CD4-positive, alpha-beta memory T cell (primary cell): ENCODE results near the gene OPALIN. TPM values are rescaled to one million over a fixed set of nuclear protein-coding genes. Genes with fewer than 3 reads are reported as not detected.
A peak's percentile ranks its signal among the peaks of the same experiment; 100 is the strongest.

Source experiments
- CTCF ChIA-PET: fragments of 350-600 bp; sonication (Branson Sonifier 250); formaldehyde crosslinking; loops from one replicate; lab custom pipeline; 2021; ENCODE audit warnings: inconsistent platforms; ENCODE audit not compliant: partially characterized antibody; lab: Charles Lee
- POLR2A ChIA-PET: fragments of 350-600 bp; sonication (Branson Sonifier 250); formaldehyde crosslinking; loops from one replicate; lab custom pipeline; 2021; ENCODE audit not compliant: partially characterized antibody; lab: Charles Lee
- DNase-seq, 5 donors: peaks; one replicate each; pipeline versions ENCODE4 v3.0.0 to v3.0.0-alpha.2; 2020 to 2022; ENCODE audit warnings: mixed read lengths in 1 of 5
- H3K27ac ChIP-seq: one replicate; pipeline ENCODE4 v1.7.0; 2013; ENCODE audit warnings: low read depth, low read length
- H3K27me3 ChIP-seq: 2 replicates; pipeline ENCODE4 v1.7.0; 2013; ENCODE audit warnings: mild to moderate bottlenecking, low read length, moderate library complexity; ENCODE audit not compliant: insufficient read depth
- H3K36me3 ChIP-seq: 2 replicates; pipeline ENCODE4 v1.7.0; 2013; ENCODE audit warnings: mild to moderate bottlenecking, low read length, moderate library complexity; ENCODE audit not compliant: insufficient read depth
- H3K4me1 ChIP-seq: 2 replicates; pipeline ENCODE4 v1.7.0; 2013; ENCODE audit warnings: mild to moderate bottlenecking, low read length, moderate library complexity; ENCODE audit not compliant: insufficient read depth
- H3K4me3 ChIP-seq, 2 donors: one replicate each; pipeline ENCODE4 v1.7.0; 2013; ENCODE audit warnings: low read length in 2 of 2, mild to moderate bottlenecking in 1 of 2
- H3K9me3 ChIP-seq, 2 donors: one replicate each; pipeline ENCODE4 v1.7.0; 2013; ENCODE audit warnings: low read length in 2 of 2, control low read depth in 1 of 2; ENCODE audit not compliant: control insufficient read depth in 1 of 2
- H3K27ac Mint-ChIP-seq, 7 donors: one replicate each; pipeline ENCODE4 v1.8.0; 2020 to 2021; ENCODE audit warnings: mixed read lengths in 7 of 7, mild to moderate bottlenecking in 6 of 7, inconsistent platforms in 3 of 7, moderate library complexity in 3 of 7
- H3K27me3 Mint-ChIP-seq, 2 donors: one replicate each; pipeline ENCODE4 v1.8.0; 2020 to 2021; ENCODE audit warnings: mixed read lengths in 2 of 2
- H3K36me3 Mint-ChIP-seq, 2 donors: one replicate each; pipeline ENCODE4 v1.8.0; 2020 to 2021; ENCODE audit warnings: mixed read lengths in 2 of 2, inconsistent platforms in 1 of 2, mild to moderate bottlenecking in 1 of 2
- H3K4me1 Mint-ChIP-seq, 4 donors: one replicate each; pipeline ENCODE4 v1.8.0; 2020 to 2021; ENCODE audit warnings: mixed read lengths in 4 of 4, mild to moderate bottlenecking in 1 of 4
- H3K4me3 Mint-ChIP-seq, 8 donors: one replicate each; pipeline ENCODE4 v1.8.0; 2020 to 2021; ENCODE audit warnings: mixed read lengths in 8 of 8, mild to moderate bottlenecking in 7 of 8, moderate library complexity in 6 of 8, inconsistent platforms in 3 of 8
- H3K9me3 Mint-ChIP-seq, 8 donors: one replicate each; pipeline ENCODE4 v1.8.0; 2020 to 2021; ENCODE audit warnings: mixed read lengths in 8 of 8, mild to moderate bottlenecking in 5 of 8, inconsistent platforms in 3 of 8, moderate library complexity in 1 of 8
- intact Hi-C: fragments of 100-400 bp; cut with micrococcal nuclease; formaldehyde crosslinking; loops from one replicate; pipeline ENCODE4 v1.15.1; 2023
- polyA plus RNA-seq, 2 donors: library from polyadenylated mRNA; unstranded; fragments of 300-500 nt; fragmentation: Illumina TruSeq; gene quantifications; one replicate each; pipeline ENCODE4 v1.2.3, GENCODE V29; 2021
- total RNA-seq, 2 experiments: library from RNA; stranded (reverse); gene quantifications; one replicate each; pipeline ENCODE4 v1.2.3, GENCODE V29; 2021

Gene OPALIN
- total and polyA plus RNA-seq, 4 experiments from 2014 or later = not detected

- POLR2A ChIA-PET = no interaction called here
- peaks cover 0 to 2% (median 0%) of the 10 kb centered on the region in 8 donors for H3K9me3 Mint-ChIP-seq
Measured at GRCh38 chr10:96365571-96365970, 6.8 kb upstream of the OPALIN start.

GRCh38 chr10:96360766-96361165, 2.0 kb upstream of the OPALIN start:
- ChIA-PET POLR2A (no interaction called here), CTCF (no interaction called here)

More at GRCh38 chr10:96365571-96365970, 6.8 kb upstream of the OPALIN start:
- Histone ChIP-seq H3K4me1 (peaks cover 3% of the 10 kb centered on the region), H3K4me3 (no peak overlapping the region), H3K27me3 (no peaks in the 10 kb centered on the region), H3K27ac (no peak overlapping the region), H3K9me3 (no peaks in the 10 kb centered on the region), H3K36me3 (no peaks in the 10 kb centered on the region)
- no peak for DNase-seq
- intact Hi-C loops = no loop called here
- no peaks in the 10 kb centered on the region for H3K36me3 Mint-ChIP-seq
- peaks cover 0 to 2% (median 0%) of the 10 kb centered on the region in 4 donors for H3K4me1 Mint-ChIP-seq
- H3K4me3 Mint-ChIP-seq = no peak overlapping the region
- CTCF ChIA-PET = interaction anchor here (1.1 to 4.4 kb wide), 3 partner anchors 9 to 32 kb away, joined by 3 to 26 read pairs (median 3); no protein-coding TSS in a partner anchor
- no peak overlapping the region for H3K27ac Mint-ChIP-seq
- H3K27me3 Mint-ChIP-seq = peaks cover 2 to 6% of the 10 kb centered on the region in 2 donors

GRCh38 chr10:96360331-96360730, 1.5 kb upstream of the OPALIN start:
- intact Hi-C loops = no loop called here
- peaks cover 6 to 19% of the 10 kb centered on the region in 2 donors for H3K27me3 Mint-ChIP-seq
- Histone ChIP-seq H3K36me3 (no peaks in the 10 kb centered on the region), H3K4me3 (no peak overlapping the region), H3K9me3 (no peaks in the 10 kb centered on the region), H3K27me3 (no peaks in the 10 kb centered on the region), H3K27ac (no peak overlapping the region), H3K4me1 (no peaks in the 10 kb centered on the region)
- peaks cover 0 to 2% (median 0%) of the 10 kb centered on the region in 8 donors for H3K9me3 Mint-ChIP-seq
- no peak for DNase-seq
- no peak overlapping the region for H3K4me3 Mint-ChIP-seq
- CTCF ChIA-PET = no interaction called here
- POLR2A ChIA-PET = no interaction called here
- no peaks in the 10 kb centered on the region for H3K36me3 Mint-ChIP-seq
- H3K4me1 Mint-ChIP-seq = no peaks in the 10 kb centered on the region
- no peak overlapping the region for H3K27ac Mint-ChIP-seq

More at GRCh38 chr10:96360766-96361165, 2.0 kb upstream of the OPALIN start:
- H3K9me3 ChIP-seq = no peaks in the 10 kb centered on the region
- Mint-ChIP-seq H3K4me3 (no peak overlapping the region), H3K27me3 (peaks cover 6 to 17% of the 10 kb centered on the region in 2 donors), H3K4me1 (no peaks in the 10 kb centered on the region), H3K27ac (no peak overlapping the region), H3K9me3 (peaks cover 0 to 2% (median 0%) of the 10 kb centered on the region in 8 donors), H3K36me3 (no peaks in the 10 kb centered on the region)
- H3K4me3 ChIP-seq = no peak overlapping the region
- H3K4me1 ChIP-seq = no peaks in the 10 kb centered on the region
- intact Hi-C loops = no loop called here
- H3K27ac ChIP-seq = no peak overlapping the region
- H3K36me3 ChIP-seq = no peaks in the 10 kb centered on the region
- no peaks in the 10 kb centered on the region for H3K27me3 ChIP-seq
- no peak for DNase-seq

- peaks cover 10 to 22% of the 10 kb centered on the region in 2 donors for H3K27me3 Mint-ChIP-seq
- Histone ChIP-seq H3K27ac (no peak overlapping the region), H3K9me3 (no peaks in the 10 kb centered on the region), H3K4me1 (no peaks in the 10 kb centered on the region), H3K36me3 (no peaks in the 10 kb centered on the region), H3K4me3 (no peak overlapping the region), H3K27me3 (no peaks in the 10 kb centered on the region)
- no peak for DNase-seq
- intact Hi-C loops = no loop called here
- H3K4me1 Mint-ChIP-seq = no peaks in the 10 kb centered on the region
- CTCF ChIA-PET = interaction anchor here (0.9 to 1.9 kb wide), 2 partner anchors 11 to 14 kb away, joined by 4 to 6 read pairs; no protein-coding TSS in a partner anchor
- no peak overlapping the region for H3K4me3 Mint-ChIP-seq
- no peaks in the 10 kb centered on the region for H3K36me3 Mint-ChIP-seq
- H3K9me3 Mint-ChIP-seq = peaks cover 0 to 2% (median 0%) of the 10 kb centered on the region in 8 donors
- POLR2A ChIA-PET = no interaction called here
- peak overlapping the region in 2 of 7 donors; percentile 28 to 59 for H3K27ac Mint-ChIP-seq
Measured at GRCh38 chr10:96359616-96360015, 814 bp upstream of the OPALIN start.

- CTCF ChIA-PET = interaction anchor here (1.6 to 3.3 kb wide), 2 partner anchors 14 to 38 kb away, joined by 4 to 17 read pairs; no protein-coding TSS in a partner anchor
- Histone ChIP-seq H3K36me3 (no peaks in the 10 kb centered on the region), H3K4me1 (no peaks in the 10 kb centered on the region), H3K4me3 (no peak overlapping the region), H3K27me3 (no peaks in the 10 kb centered on the region), H3K9me3 (no peaks in the 10 kb centered on the region), H3K27ac (no peak overlapping the region)
- Mint-ChIP-seq H3K9me3 (no peaks in the 10 kb centered on the region), H3K27me3 (peaks cover 15 to 27% of the 10 kb centered on the region in 2 donors), H3K36me3 (no peaks in the 10 kb centered on the region), H3K27ac (no peak overlapping the region), H3K4me1 (no peaks in the 10 kb centered on the region), H3K4me3 (no peak overlapping the region)
- intact Hi-C loops = no loop called here
- DNase-seq = no peak
- POLR2A ChIA-PET = no interaction called here
Measured at GRCh38 chr10:96357038-96357620, 1.7 kb downstream of the OPALIN start.

GRCh38 chr10:96352582-96352981, 6.2 kb downstream of the OPALIN start:
- Histone ChIP-seq H3K27me3 (no peaks in the 10 kb centered on the region), H3K36me3 (no peaks in the 10 kb centered on the region), H3K4me3 (no peak overlapping the region), H3K9me3 (no peaks in the 10 kb centered on the region), H3K27ac (no peak overlapping the region), H3K4me1 (no peaks in the 10 kb centered on the region)
- no peak overlapping the region for H3K27ac Mint-ChIP-seq
- H3K4me3 Mint-ChIP-seq = no peak overlapping the region
- no peaks in the 10 kb centered on the region for H3K36me3 Mint-ChIP-seq
- H3K4me1 Mint-ChIP-seq = no peaks in the 10 kb centered on the region
- peaks cover 0 to 1% (median 0%) of the 10 kb centered on the region in 8 donors for H3K9me3 Mint-ChIP-seq
- POLR2A ChIA-PET = interaction anchor here (0.6 kb wide), 1 partner anchor 388 kb away, joined by 6 read pairs; no protein-coding TSS in a partner anchor
- CTCF ChIA-PET = interaction anchor here (1.8 kb wide), 1 partner anchor 24 kb away, joined by 5 read pairs; no protein-coding TSS in a partner anchor
- no peak for DNase-seq
- intact Hi-C loops = no loop called here
- peaks cover 27 to 35% of the 10 kb centered on the region in 2 donors for H3K27me3 Mint-ChIP-seq

- ChIA-PET CTCF (interaction anchor here (1.8 kb wide), 1 partner anchor 25 kb away, joined by 5 read pairs; no protein-coding TSS in a partner anchor), POLR2A (interaction anchor here (0.6 kb wide), 1 partner anchor 388 kb away, joined by 6 read pairs; no protein-coding TSS in a partner anchor)
- Mint-ChIP-seq H3K27ac (no peak overlapping the region), H3K27me3 (peaks cover 26 to 33% of the 10 kb centered on the region in 2 donors), H3K9me3 (peaks cover 0 to 5% (median 0%) of the 10 kb centered on the region in 8 donors), H3K4me1 (no peaks in the 10 kb centered on the region), H3K4me3 (no peak overlapping the region), H3K36me3 (no peaks in the 10 kb centered on the region)
- Histone ChIP-seq H3K27ac (no peak overlapping the region), H3K4me3 (no peak overlapping the region), H3K4me1 (no peaks in the 10 kb centered on the region), H3K27me3 (no peaks in the 10 kb centered on the region), H3K36me3 (no peaks in the 10 kb centered on the region), H3K9me3 (no peaks in the 10 kb centered on the region)
- intact Hi-C loops = no loop called here
- DNase-seq = no peak
Measured at GRCh38 chr10:96352027-96352426, 6.8 kb downstream of the OPALIN start.
